HepG2 (cell line): ENCODE measurements around the gene SLC16A7.

Source experiments
- HDAC2 ChIP-seq: sonication (generic); formaldehyde crosslinking; IDR thresholded peaks from 2 replicates; pipeline ENCODE4 v1.4.0; 2020; ENCODE audit warnings: missing genetic modification reagents
- HNF4A ChIP-seq: sonication (generic); formaldehyde crosslinking; IDR thresholded peaks from 2 replicates; pipeline ENCODE4 v1.4.0; 2020; ENCODE audit warnings: missing genetic modification reagents
- JUN ChIP-seq: sonication (generic); formaldehyde crosslinking; IDR thresholded peaks from 2 replicates; pipeline ENCODE4 v1.4.0; 2020; ENCODE audit warnings: mild to moderate bottlenecking, missing genetic modification reagents
- NFRKB ChIP-seq: fragments of 450-650 bp; IDR thresholded peaks from 2 replicates; pipeline ENCODE4 v1.6.1; 2017
- PHB2 ChIP-seq: fragments of 450-650 bp; IDR thresholded peaks from 2 replicates; pipeline ENCODE4 v1.6.1; 2018; ENCODE audit not compliant: partially characterized antibody
- POLR2AphosphoS5 ChIP-seq: IDR thresholded peaks from 2 replicates; pipeline ENCODE4 v1.6.1; 2012; ENCODE audit warnings: low read depth, low read length
- SOX5 ChIP-seq: IDR thresholded peaks from 2 replicates; pipeline ENCODE4 v1.6.1; 2016; ENCODE audit warnings: borderline replicate concordance
- TCF12 ChIP-seq, 2 experiments: fragments of 450-650 bp in 1 of 2; sonication (generic) in 1 of 2; formaldehyde crosslinking in 1 of 2; IDR thresholded peaks; 2 replicates each; pipeline versions ENCODE4 v1.6.1 to v1.8.0; 2017 to 2022; ENCODE audit warnings: antibody characterized with exemption in 1 of 2, mild to moderate bottlenecking in 1 of 2, missing genetic modification reagents in 1 of 2, moderate library complexity in 1 of 2
- ZMAT3 ChIP-seq: sonication (generic); formaldehyde crosslinking; conservative IDR thresholded peaks from 2 replicates; pipeline ENCODE4 v1.7.0; 2021; ENCODE audit warnings: missing genetic modification reagents
- ZNF33A ChIP-seq: sonication (generic); formaldehyde crosslinking; IDR thresholded peaks from 2 replicates; pipeline ENCODE4 v1.5.1; 2020; ENCODE audit warnings: missing genetic modification reagents, mild to moderate bottlenecking, moderate library complexity, borderline replicate concordance
- TF ChIP-seq, protein P1 (sequence below): sonication (generic); formaldehyde crosslinking; IDR thresholded peaks from 2 replicates; pipeline ENCODE4 v1.4.0; 2020; ENCODE audit warnings: mild to moderate bottlenecking, missing genetic modification reagents

- TF ChIP-seq NFRKB (no peak), ZNF33A (CRISPR knock-in tag) (no peak), TCF12 (IDR thresholded peaks at IDR 0.05) (no peak), TCF12 (CRISPR knock-in tag; IDR thresholded peaks at IDR 0.05) (no peak), JUN (no peak), HDAC2 (CRISPR knock-in tag) (no peak), POLR2AphosphoS5 (no peak), SOX5 (CRISPR knock-in tag) (no peak), ZMAT3 (CRISPR knock-in tag) (no peak), HNF4A (no peak), PHB2 (no peak)
- TF ChIP-seq, protein P1, sequence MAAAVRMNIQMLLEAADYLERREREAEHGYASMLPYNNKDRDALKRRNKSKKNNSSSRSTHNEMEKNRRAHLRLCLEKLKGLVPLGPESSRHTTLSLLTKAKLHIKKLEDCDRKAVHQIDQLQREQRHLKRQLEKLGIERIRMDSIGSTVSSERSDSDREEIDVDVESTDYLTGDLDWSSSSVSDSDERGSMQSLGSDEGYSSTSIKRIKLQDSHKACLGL = no peak
Measured at GRCh38 chr12:59695379-59695778, 99.5 kb downstream of the SLC16A7 start.
